HG03558 (cell line): ENCODE measurements around the gene TNNT3.

Experiments used
- ATAC-seq: cut with Tn5 transposase; IDR thresholded peaks from one replicate; pipeline ENCODE4 v1.9.1; 2021; ENCODE audit warnings: moderate number of reproducible peaks; ENCODE audit not compliant: unreplicated experiment; ENCODE audit errors: extremely low read depth

Gene TNNT3

GRCh38 chr11:1893581-1894359, 25.7 kb upstream of the TNNT3 start:
- no peak for ATAC-seq

GRCh38 chr11:1894759-1895158, 24.7 kb upstream of the TNNT3 start:
- no peak for ATAC-seq

- ATAC-seq, result no peak
Measured at GRCh38 chr11:1896468-1896867, 23.0 kb upstream of the TNNT3 start.

GRCh38 chr11:1896923-1897322, 22.6 kb upstream of the TNNT3 start:
- no peak for ATAC-seq

GRCh38 chr11:1899090-1899489, 20.4 kb upstream of the TNNT3 start:
- ATAC-seq, result no peak

GRCh38 chr11:1899686-1900085, 19.8 kb upstream of the TNNT3 start:
- no peak for ATAC-seq

GRCh38 chr11:1906181-1906580, 13.3 kb upstream of the TNNT3 start:
- no peak for ATAC-seq

- no peak for ATAC-seq
Measured at GRCh38 chr11:1906611-1907423, 12.7 kb upstream of the TNNT3 start.

GRCh38 chr11:1908618-1909017, 10.9 kb upstream of the TNNT3 start:
- ATAC-seq, result no peak

GRCh38 chr11:1909524-1909923, 10.0 kb upstream of the TNNT3 start:
- no peak for ATAC-seq

- no peak for ATAC-seq
Measured at GRCh38 chr11:1912289-1912878, 7.1 kb upstream of the TNNT3 start.

- ATAC-seq, result no peak
Measured at GRCh38 chr11:1913271-1914060, 6.0 kb upstream of the TNNT3 start.

- ATAC-seq, result no peak
Measured at GRCh38 chr11:1915795-1916131, 3.7 kb upstream of the TNNT3 start.

GRCh38 chr11:1916132-1916985, 3.1 kb upstream of the TNNT3 start:
- no peak for ATAC-seq

- ATAC-seq, result no peak
Measured at GRCh38 chr11:1916986-1917522, 2.4 kb upstream of the TNNT3 start.

GRCh38 chr11:1917523-1918435, 1.7 kb upstream of the TNNT3 start:
- no peak for ATAC-seq

- ATAC-seq, result no peak
Measured at GRCh38 chr11:1918436-1919315, 827 bp upstream of the TNNT3 start.
